Transverse colon (tissue), 4 donors: ENCODE results near the gene CDCA4. TPM values are rescaled to one million over a fixed set of nuclear protein-coding genes. Genes with fewer than 3 reads are reported as not detected.
A peak's percentile ranks its signal among the peaks of the same experiment; 100 is the strongest.

ENCODE experiments used
- DNase-seq: peaks from one replicate; pipeline ENCODE4 v3.0.0-alpha.2; 2019
- H3K27ac ChIP-seq, 4 donors: fragments of 200-600 bp; sonication (generic); 2 replicates each; pipeline ENCODE4 v1.5.1; 2016 to 2018; ENCODE audit warnings: inconsistent platforms in 4 of 4
- H3K27me3 ChIP-seq: fragments of 200-600 bp; sonication (generic); 2 replicates; pipeline ENCODE4 v1.5.1; 2017; ENCODE audit warnings: inconsistent platforms
- H3K36me3 ChIP-seq, 4 donors: fragments of 200-600 bp; sonication (generic); 2 replicates each; pipeline ENCODE4 v1.5.1; 2017 to 2019; ENCODE audit warnings: inconsistent platforms in 4 of 4
- H3K4me1 ChIP-seq, 4 donors: fragments of 200-600 bp; sonication (generic); 2 replicates each; pipeline ENCODE4 v1.5.1; 2017 to 2020; ENCODE audit warnings: inconsistent platforms in 4 of 4
- H3K4me3 ChIP-seq, 4 donors: fragments of 200-600 bp; sonication (generic); 1 replicate in 1 of 4; 2 replicates in 3 of 4; pipeline versions ENCODE4 v1.5.1 to v1.6.1; 2017 to 2019; ENCODE audit warnings: inconsistent platforms in 4 of 4
- H3K9me3 ChIP-seq, 2 donors: fragments of 200-600 bp; sonication (generic); 2 replicates each; pipeline ENCODE4 v1.5.1; 2017 to 2019; ENCODE audit warnings: inconsistent platforms in 2 of 2
- EP300 ChIP-seq: sonication (generic); formaldehyde crosslinking; IDR thresholded peaks from one replicate; pipeline ENCODE4 v1.6.1; 2017; ENCODE audit warnings: antibody characterized with exemption, low read depth
- POLR2A ChIP-seq: fragments of 450-650 bp; IDR thresholded peaks from one replicate; pipeline ENCODE4 v1.6.1; 2016; ENCODE audit warnings: antibody characterized with exemption, mild to moderate bottlenecking, moderate library complexity
- POLR2AphosphoS5 ChIP-seq, 3 donors: sonication (generic); formaldehyde crosslinking; IDR thresholded peaks; one replicate each; pipeline ENCODE4 v1.6.1; 2016; ENCODE audit warnings: antibody characterized with exemption in 3 of 3
- WGBS, 2 donors: methylation state at CpG; one replicate each; pipeline ENCODE4 v1.1.5; 2018; ENCODE audit warnings: low coverage in 1 of 2; 5-methylcytosine and 5-hydroxymethylcytosine counted together
- in situ Hi-C, 4 donors: fragments of 200-750 bp; cut with MboI; loops; one replicate each; pipeline versions ENCODE4 v1.15.0 to v1.15.1; 2017; ENCODE audit warnings: low sequenced_read_pairs in 3 of 4, low pct_ligation_motif_present in 1 of 4, low pct_unique_long_range_greater_than_20kb in 1 of 4
- intact Hi-C: fragments of 100-400 bp; cut with DNase I; formaldehyde crosslinking; loops from one replicate; pipeline ENCODE4 v1.15.1; 2023; ENCODE audit warnings: low total_unique reads
- total RNA-seq, 4 donors: library from RNA; depleted of rRNA; stranded (reverse); fragments of >200 nt; gene quantifications; one replicate each; pipeline ENCODE4 v1.1.0, GENCODE V29; 2016
- TF ChIP-seq, protein P1 (sequence below), 5 experiments: fragments of 200-600 bp in 3 of 5; fragments of 450-650 bp in 2 of 5; sonication (generic) in 3 of 5; IDR thresholded peaks; 1 replicate in 2 of 5; 2 replicates in 3 of 5; pipeline ENCODE4 v1.5.1; 2016 to 2017; ENCODE audit warnings: antibody characterized with exemption in 5 of 5, inconsistent platforms in 3 of 5, mild to moderate bottlenecking in 2 of 5, moderate library complexity in 1 of 5

CDCA4 gene
- total RNA-seq, 4 donors from 2014 or later, result 0.80 to 7.5 (median 4.5) TPM

DNA sequence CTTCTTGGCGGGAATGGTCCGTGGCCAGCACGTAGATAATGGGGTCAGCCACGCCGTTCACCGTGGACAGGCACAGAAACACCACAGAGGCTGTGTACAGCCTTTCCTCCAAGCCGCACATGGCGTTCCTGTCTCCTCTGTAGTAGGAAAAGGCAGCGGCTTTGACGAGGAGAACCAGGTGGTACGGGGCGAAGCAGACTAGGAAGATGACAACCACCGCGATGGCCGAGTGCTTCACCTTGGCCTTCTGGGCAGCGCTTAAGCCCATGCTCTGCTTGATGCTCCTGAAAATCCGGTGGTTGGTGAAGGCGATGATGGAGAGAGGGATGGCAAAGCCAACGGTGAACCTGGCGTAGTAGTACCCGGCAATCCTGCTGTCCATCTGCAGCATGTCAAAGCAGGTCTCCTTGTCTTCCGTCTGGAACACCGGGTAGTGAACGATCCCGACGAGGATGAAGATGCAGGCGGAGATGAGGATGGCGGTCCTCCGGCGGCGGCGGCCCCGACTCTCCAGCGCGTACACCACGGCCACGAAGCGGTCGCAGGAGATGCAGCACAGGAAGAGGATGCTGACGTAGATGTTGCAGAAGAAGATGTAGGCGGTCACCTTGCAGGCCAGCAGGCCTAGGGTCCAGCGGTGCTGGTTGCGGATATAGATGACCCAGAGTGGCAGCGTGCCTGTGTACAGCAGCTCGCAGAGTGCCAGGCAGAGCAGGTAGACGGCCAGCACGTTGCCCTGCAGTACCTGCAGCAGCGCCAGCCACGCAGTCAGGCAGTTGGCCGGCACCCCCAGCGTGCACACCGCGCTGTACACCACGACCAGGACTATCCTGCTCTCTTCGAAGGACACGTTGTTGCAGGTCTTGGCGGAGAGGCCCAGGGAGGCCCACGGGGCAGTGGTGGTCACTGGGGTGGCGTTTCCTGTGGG lies 30.6 kb upstream of the CDCA4 start:
- 92 to 96% methylated on average over 30 to 59 of the region's 59 CpGs for WGBS, 2 donors
- in situ Hi-C loops, result no loop called here
- H3K4me3 ChIP-seq, result no peak overlapping the region
- H3K4me1 ChIP-seq, result peaks cover 0 to 5% (median 2%) of the 10 kb centered on the region in 4 donors
- DNase-seq, result no peak
- no peak overlapping the region for H3K27ac ChIP-seq
- no peaks in the 10 kb centered on the region for H3K9me3 ChIP-seq
- intact Hi-C loops, result no loop called here
- TF ChIP-seq, protein P1, sequence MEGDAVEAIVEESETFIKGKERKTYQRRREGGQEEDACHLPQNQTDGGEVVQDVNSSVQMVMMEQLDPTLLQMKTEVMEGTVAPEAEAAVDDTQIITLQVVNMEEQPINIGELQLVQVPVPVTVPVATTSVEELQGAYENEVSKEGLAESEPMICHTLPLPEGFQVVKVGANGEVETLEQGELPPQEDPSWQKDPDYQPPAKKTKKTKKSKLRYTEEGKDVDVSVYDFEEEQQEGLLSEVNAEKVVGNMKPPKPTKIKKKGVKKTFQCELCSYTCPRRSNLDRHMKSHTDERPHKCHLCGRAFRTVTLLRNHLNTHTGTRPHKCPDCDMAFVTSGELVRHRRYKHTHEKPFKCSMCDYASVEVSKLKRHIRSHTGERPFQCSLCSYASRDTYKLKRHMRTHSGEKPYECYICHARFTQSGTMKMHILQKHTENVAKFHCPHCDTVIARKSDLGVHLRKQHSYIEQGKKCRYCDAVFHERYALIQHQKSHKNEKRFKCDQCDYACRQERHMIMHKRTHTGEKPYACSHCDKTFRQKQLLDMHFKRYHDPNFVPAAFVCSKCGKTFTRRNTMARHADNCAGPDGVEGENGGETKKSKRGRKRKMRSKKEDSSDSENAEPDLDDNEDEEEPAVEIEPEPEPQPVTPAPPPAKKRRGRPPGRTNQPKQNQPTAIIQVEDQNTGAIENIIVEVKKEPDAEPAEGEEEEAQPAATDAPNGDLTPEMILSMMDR (IDR thresholded peaks at IDR 0.05), result no peak
- TF ChIP-seq EP300 (no peak), POLR2AphosphoS5 (IDR thresholded peaks at IDR 0.05) (no peak), POLR2A (no peak)
- no peaks in the 10 kb centered on the region for H3K36me3 ChIP-seq
- no peaks in the 10 kb centered on the region for H3K27me3 ChIP-seq

GRCh38 chr14:105050551-105050897 lies 29.6 kb upstream of the CDCA4 start:
- H3K9me3 ChIP-seq, result no peaks in the 10 kb centered on the region
- H3K36me3 ChIP-seq, result no peaks in the 10 kb centered on the region
- in situ Hi-C loops (no loop called here), intact Hi-C loops (no loop called here)
- WGBS, 2 donors, result 49% methylated on average over 10 of the region's 10 CpGs; no CpG with 5 or more reads in 1 of the 2 donors
- H3K27me3 ChIP-seq, result no peaks in the 10 kb centered on the region
- TF ChIP-seq EP300 (no peak), POLR2A (no peak), POLR2AphosphoS5 (IDR thresholded peaks at IDR 0.05) (no peak)
- TF ChIP-seq, protein P1 (IDR thresholded peaks at IDR 0.05), result no peak
- no peak overlapping the region for H3K27ac ChIP-seq
- DNase-seq, result peak; percentile 79
- no peak overlapping the region for H3K4me3 ChIP-seq
- H3K4me1 ChIP-seq, result peaks cover 0 to 7% (median 4%) of the 10 kb centered on the region in 4 donors

DNA sequence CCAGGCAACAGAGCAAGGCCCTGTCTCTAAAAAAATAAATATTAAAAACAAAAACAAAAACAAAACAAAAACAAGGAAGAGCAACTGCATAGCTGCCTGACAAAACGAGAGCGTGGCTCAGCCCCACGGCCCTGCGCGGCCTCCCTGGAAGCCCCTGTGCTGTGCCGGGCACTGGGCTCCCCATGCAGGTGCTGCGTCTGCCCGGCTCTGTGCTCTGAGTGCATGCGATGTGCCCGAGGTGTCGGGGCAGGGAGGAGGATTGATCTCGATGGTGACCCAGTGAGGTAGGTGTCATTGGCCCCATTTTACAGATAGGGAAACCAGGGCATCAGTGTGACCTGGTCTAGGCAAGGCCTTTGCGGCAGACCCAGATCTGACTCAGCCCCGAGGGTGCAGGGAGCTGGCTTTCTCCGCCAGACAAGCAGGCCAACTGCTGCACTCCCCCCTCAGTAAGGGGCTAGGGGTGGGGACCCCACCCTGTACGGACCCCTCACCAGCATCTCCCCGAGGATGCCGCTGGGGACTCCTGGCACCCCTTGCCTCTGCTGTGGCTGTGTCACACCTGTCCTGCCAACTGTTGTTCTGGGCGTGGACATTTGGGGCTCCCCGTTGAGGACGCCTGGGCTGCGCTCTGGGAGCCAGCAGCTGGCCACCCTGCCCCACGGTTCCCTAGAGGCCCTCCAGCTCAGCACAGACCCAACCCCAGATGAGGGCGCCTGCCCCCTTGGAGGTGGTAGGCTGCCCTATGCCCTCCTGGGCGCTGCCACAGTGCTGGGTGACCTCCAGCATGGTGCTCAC lies 29.1 kb upstream of the CDCA4 start:
- no peak for DNase-seq
- Histone ChIP-seq H3K36me3 (no peaks in the 10 kb centered on the region), H3K27ac (no peak overlapping the region), H3K4me1 (peaks cover 0 to 7% (median 4%) of the 10 kb centered on the region in 4 donors), H3K9me3 (no peaks in the 10 kb centered on the region), H3K27me3 (peaks cover under 1% of the 10 kb centered on the region), H3K4me3 (no peak overlapping the region)
- in situ Hi-C loops, result loop anchor here in 1 of 4 donors (10.0 kb wide), 1 partner anchor 75 kb away; the partner anchor contains the start of gene AHNAK2
- TF ChIP-seq POLR2AphosphoS5 (IDR thresholded peaks at IDR 0.05), result no peak
- TF ChIP-seq EP300, result no peak
- TF ChIP-seq, protein P1 (IDR thresholded peaks at IDR 0.05), result no peak
- no peak for TF ChIP-seq POLR2A
- WGBS, 2 donors, result 84 to 88% methylated on average over 10 to 25 of the region's 25 CpGs
- intact Hi-C loops, result loop anchor here (5.0 kb wide), 2 partner anchors 38 to 73 kb away; partner anchors contain the start of gene AHNAK2
